HEK293 (cell line): ENCODE results near the gene CD151.

Source experiments
- CTCF ChIA-PET: fragments of 350-600 bp; formaldehyde crosslinking; extraction: SDS; loops from one replicate; lab custom pipeline; 2021; ENCODE audit warnings: antibody characterized with exemption; lab: Yijun Ruan, JAX
- POLR2A ChIA-PET: fragments of 300-600 bp; formaldehyde crosslinking; extraction: SDS; loops from one replicate; lab custom pipeline; 2020; ENCODE audit warnings: antibody characterized with exemption, inconsistent platforms; lab: Yijun Ruan, JAX
- H3K27ac ChIP-seq: fragments of 200-500 bp; sonication (Bioruptor generic); 2 replicates; pipeline ENCODE4 v1.5.1; 2014; ENCODE audit warnings: low read depth, low read length, control low read depth, inconsistent platforms; ENCODE audit errors: extremely low read depth
- H3K36me3 ChIP-seq, 2 experiments: fragments of 200-500 bp in 1 of 2; sonication (Bioruptor generic) in 1 of 2; 1 replicate in 1 of 2; 2 replicates in 1 of 2; pipeline ENCODE4 v1.5.1; 2014 to 2017; ENCODE audit warnings: inconsistent platforms in 2 of 2, low read length in 2 of 2; ENCODE audit not compliant: control insufficient read depth in 2 of 2, insufficient read depth in 1 of 2
- H3K4me1 ChIP-seq: fragments of 200-500 bp; sonication (Bioruptor generic); 2 replicates; pipeline ENCODE4 v1.5.1; 2014; ENCODE audit warnings: mild to moderate bottlenecking, low read length, inconsistent platforms; ENCODE audit not compliant: control insufficient read depth, insufficient read depth
- H3K4me3 ChIP-seq: 2 replicates; pipeline ENCODE4 v1.5.1; 2011; ENCODE audit warnings: low read depth, mild to moderate bottlenecking, control low read depth, low read length, moderate library complexity
- H3K9me3 ChIP-seq: fragments of 200-500 bp; sonication (Bioruptor generic); 2 replicates; pipeline ENCODE4 v1.5.1; 2014; ENCODE audit warnings: low read depth, low read length, inconsistent platforms; ENCODE audit not compliant: control insufficient read depth, insufficient read depth
- FEZF1 ChIP-seq: fragments of 450-650 bp; formaldehyde crosslinking; IDR thresholded peaks from 2 replicates; pipeline ENCODE4 v1.5.1; 2016; ENCODE audit warnings: missing biosample characterization, missing genetic modification characterization
- PRDM1 ChIP-seq: fragments of 450-650 bp; formaldehyde crosslinking; IDR thresholded peaks from 2 replicates; pipeline ENCODE4; 2016; ENCODE audit warnings: missing biosample characterization, missing genetic modification characterization
- SETDB1 ChIP-seq: IDR thresholded peaks from one replicate; pipeline ENCODE4 v1.6.1; 2017; ENCODE audit warnings: mild to moderate bottlenecking, low read length, moderate library complexity, mixed read lengths; ENCODE audit not compliant: insufficient read length
- ZBTB48 ChIP-seq: fragments of 450-650 bp; formaldehyde crosslinking; IDR thresholded peaks from 2 replicates; pipeline ENCODE4 v1.5.1; 2016; ENCODE audit warnings: missing biosample characterization, missing genetic modification characterization
- ZNF146 ChIP-seq: fragments of 450-650 bp; formaldehyde crosslinking; IDR thresholded peaks from 2 replicates; pipeline ENCODE4 v1.5.1; 2016; ENCODE audit warnings: missing biosample characterization, missing genetic modification characterization
- ZNF16 ChIP-seq: fragments of 450-650 bp; formaldehyde crosslinking; IDR thresholded peaks from 2 replicates; pipeline ENCODE4 v1.5.1; 2016; ENCODE audit warnings: low read depth, missing biosample characterization, missing genetic modification characterization
- ZNF169 ChIP-seq: fragments of 450-650 bp; formaldehyde crosslinking; IDR thresholded peaks from 2 replicates; pipeline ENCODE4 v1.5.1; 2016; ENCODE audit warnings: missing biosample characterization, missing genetic modification characterization
- ZNF423 ChIP-seq: fragments of 450-650 bp; formaldehyde crosslinking; IDR thresholded peaks from 2 replicates; pipeline ENCODE4 v1.5.1; 2016; ENCODE audit warnings: missing biosample characterization, missing genetic modification characterization
- ZNF473 ChIP-seq: fragments of 450-650 bp; formaldehyde crosslinking; IDR thresholded peaks from 2 replicates; pipeline ENCODE4 v1.5.1; 2017; ENCODE audit warnings: missing biosample characterization, missing genetic modification characterization
- ZNF510 ChIP-seq: fragments of 450-650 bp; formaldehyde crosslinking; IDR thresholded peaks from 2 replicates; pipeline ENCODE4 v1.5.1; 2018; ENCODE audit warnings: mild to moderate bottlenecking, missing genetic modification characterization, missing biosample characterization; ENCODE audit not compliant: insufficient replicate concordance
- ZNF600 ChIP-seq: fragments of 450-650 bp; formaldehyde crosslinking; IDR thresholded peaks from 2 replicates; pipeline ENCODE4 v1.5.1; 2016; ENCODE audit warnings: missing biosample characterization, missing genetic modification characterization
- ZNF660 ChIP-seq: fragments of 450-650 bp; IDR thresholded peaks from 2 replicates; pipeline ENCODE4 v1.5.1; 2018; ENCODE audit warnings: missing biosample characterization, mild to moderate bottlenecking, missing genetic modification characterization
- ZNF830 ChIP-seq: fragments of 450-650 bp; IDR thresholded peaks from 2 replicates; pipeline ENCODE4 v1.5.0; 2018; ENCODE audit warnings: missing biosample characterization, missing genetic modification characterization, low read depth, mild to moderate bottlenecking, moderate library complexity
- TF ChIP-seq, protein P1 (sequence below): fragments of 450-650 bp; formaldehyde crosslinking; IDR thresholded peaks from 2 replicates; pipeline ENCODE4 v1.5.1; 2016; ENCODE audit warnings: missing biosample characterization, missing genetic modification characterization
- TF ChIP-seq, protein P2 (sequence below): fragments of 450-650 bp; formaldehyde crosslinking; IDR thresholded peaks from 2 replicates; pipeline ENCODE4 v1.5.1; 2017; ENCODE audit warnings: missing biosample characterization, missing genetic modification characterization
- TF ChIP-seq, protein P3 (sequence below): fragments of 450-650 bp; formaldehyde crosslinking; IDR thresholded peaks from 2 replicates; pipeline ENCODE4 v1.5.1; 2016; ENCODE audit warnings: missing biosample characterization, missing genetic modification characterization
- TF ChIP-seq, protein P4 (sequence below): fragments of 450-650 bp; formaldehyde crosslinking; IDR thresholded peaks from 2 replicates; pipeline ENCODE4 v1.5.1; 2016; ENCODE audit warnings: missing biosample characterization, missing genetic modification characterization, low read depth

Gene CD151

DNA sequence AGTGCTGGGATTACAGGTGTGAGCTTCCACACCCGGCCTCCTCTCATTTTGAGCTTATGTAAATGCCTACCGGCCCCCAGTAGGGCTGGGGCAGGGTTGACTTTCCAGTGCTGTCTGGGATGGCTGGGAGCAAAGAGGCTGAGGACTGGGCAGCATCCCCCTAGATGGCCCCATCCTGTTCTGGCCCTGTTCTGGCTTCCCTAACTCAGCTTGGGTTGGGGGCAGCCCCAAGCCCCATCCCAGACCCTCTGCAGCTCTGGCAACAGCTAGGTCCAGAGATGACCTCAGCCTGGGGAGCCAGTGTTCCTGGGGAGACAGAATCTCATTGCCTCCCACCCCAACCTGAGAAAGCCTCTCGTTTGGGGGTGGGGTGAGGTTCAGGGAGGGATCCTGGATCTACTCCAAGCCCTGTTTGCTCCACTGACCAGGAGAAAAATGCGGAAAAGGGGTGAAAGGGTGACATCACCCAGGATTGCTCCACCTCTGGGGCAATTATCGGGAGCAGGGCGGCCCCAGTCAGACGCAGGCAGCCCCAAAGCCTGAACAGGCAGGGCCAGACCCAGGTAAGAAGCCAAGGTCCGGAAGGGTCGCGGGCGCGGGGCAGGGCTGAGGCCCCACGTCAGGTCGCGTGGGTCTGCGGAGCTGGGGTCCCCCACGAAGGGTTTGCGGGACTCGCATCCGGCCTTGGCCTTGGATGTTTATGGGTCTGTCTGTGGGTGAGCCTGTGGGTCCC lies 14.2 kb upstream of the CD151 start, which contains the start of gene PNPLA2:
Gene PNPLA2, plus strand, starts transcription at position 519 of the 733 bp plus-strand sequence. CDS start 805 bp downstream, outside the sequence.
- H3K36me3 ChIP-seq = peaks cover 4 to 36% of the 10 kb centered on the region in 2 experiments; a peak in 2 of 3 replicates
- 0 out of 2 replicates have a peak, but pooled peaks cover 3% of the 10 kb centered on the region for H3K4me1 ChIP-seq
- peak within 1 kb of the TSS; percentile 81 for H3K27ac ChIP-seq
- POLR2A ChIA-PET = interaction anchor here (0.7 to 11.4 kb wide), 18 partner anchors 8 to 411 kb away, joined by 3 to 202 read pairs (median 6); partner anchors contain the start of genes CD151, CEND1, CRACR2B and GATD1
- H3K4me3 ChIP-seq = peak within 1 kb of the TSS; percentile 94
- CTCF ChIA-PET = interaction anchor here (1.0 kb wide), 1 partner anchor 9 kb away, joined by 4 read pairs; the partner anchor contains the start of gene CRACR2B
- no peaks in the 10 kb centered on the region for H3K9me3 ChIP-seq
- TF ChIP-seq PRDM1 (tag by site-specific recombination) (peak; percentile 38; the same call in 1 of the 2 replicates), FEZF1 (no peak), ZNF600 (tag by site-specific recombination) (peak; percentile 74; the same call in 1 of the 2 replicates)
- TF ChIP-seq, protein P1, sequence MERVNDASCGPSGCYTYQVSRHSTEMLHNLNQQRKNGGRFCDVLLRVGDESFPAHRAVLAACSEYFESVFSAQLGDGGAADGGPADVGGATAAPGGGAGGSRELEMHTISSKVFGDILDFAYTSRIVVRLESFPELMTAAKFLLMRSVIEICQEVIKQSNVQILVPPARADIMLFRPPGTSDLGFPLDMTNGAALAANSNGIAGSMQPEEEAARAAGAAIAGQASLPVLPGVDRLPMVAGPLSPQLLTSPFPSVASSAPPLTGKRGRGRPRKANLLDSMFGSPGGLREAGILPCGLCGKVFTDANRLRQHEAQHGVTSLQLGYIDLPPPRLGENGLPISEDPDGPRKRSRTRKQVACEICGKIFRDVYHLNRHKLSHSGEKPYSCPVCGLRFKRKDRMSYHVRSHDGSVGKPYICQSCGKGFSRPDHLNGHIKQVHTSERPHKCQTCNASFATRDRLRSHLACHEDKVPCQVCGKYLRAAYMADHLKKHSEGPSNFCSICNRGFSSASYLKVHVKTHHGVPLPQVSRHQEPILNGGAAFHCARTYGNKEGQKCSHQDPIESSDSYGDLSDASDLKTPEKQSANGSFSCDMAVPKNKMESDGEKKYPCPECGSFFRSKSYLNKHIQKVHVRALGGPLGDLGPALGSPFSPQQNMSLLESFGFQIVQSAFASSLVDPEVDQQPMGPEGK (tag by site-specific recombination) = peak; percentile 9; the same call in 1 of the 2 replicates
- TF ChIP-seq, protein P2, sequence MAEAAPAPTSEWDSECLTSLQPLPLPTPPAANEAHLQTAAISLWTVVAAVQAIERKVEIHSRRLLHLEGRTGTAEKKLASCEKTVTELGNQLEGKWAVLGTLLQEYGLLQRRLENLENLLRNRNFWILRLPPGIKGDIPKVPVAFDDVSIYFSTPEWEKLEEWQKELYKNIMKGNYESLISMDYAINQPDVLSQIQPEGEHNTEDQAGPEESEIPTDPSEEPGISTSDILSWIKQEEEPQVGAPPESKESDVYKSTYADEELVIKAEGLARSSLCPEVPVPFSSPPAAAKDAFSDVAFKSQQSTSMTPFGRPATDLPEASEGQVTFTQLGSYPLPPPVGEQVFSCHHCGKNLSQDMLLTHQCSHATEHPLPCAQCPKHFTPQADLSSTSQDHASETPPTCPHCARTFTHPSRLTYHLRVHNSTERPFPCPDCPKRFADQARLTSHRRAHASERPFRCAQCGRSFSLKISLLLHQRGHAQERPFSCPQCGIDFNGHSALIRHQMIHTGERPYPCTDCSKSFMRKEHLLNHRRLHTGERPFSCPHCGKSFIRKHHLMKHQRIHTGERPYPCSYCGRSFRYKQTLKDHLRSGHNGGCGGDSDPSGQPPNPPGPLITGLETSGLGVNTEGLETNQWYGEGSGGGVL = peak; percentile 53

DNA sequence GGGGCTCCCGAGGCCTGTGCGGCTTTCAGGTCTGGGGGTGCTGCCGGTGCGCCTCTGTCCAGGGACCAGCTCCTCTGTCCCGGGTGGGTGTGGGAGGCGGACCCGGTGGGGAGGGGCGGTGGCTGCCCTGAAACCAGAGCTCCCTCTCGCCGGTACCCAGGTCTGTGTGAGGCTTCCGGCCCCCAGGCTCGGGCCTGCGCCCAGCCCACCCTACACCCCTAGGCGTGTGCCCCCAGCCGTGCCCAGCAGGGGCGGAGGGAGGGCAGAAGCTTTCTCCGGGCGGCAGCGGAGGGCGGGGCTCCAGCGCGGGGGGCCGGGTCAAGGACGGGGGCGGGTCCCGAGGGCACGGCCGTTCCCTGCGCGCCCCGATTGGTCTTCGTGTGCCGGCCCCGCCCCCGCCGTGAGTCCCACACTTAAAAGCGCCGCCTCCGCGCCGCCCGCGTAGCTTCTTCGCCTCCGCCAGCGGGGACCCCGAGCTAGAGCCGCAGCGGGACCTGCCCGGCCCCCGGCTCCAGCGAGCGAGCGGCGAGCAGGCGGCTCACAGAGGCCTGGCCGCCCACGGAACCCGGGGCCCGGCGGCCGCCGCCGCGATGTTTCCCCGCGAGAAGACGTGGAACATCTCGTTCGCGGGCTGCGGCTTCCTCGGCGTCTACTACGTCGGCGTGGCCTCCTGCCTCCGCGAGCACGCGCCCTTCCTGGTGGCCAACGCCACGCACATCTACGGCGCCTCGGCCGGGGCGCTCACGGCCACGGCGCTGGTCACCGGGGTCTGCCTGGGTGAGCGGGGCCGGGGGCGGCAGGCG lies 13.4 kb upstream of the CD151 start:
- POLR2A ChIA-PET = interaction anchor here (0.7 to 11.4 kb wide), 18 partner anchors 9 to 612 kb away, joined by 3 to 202 read pairs (median 6); partner anchors contain the start of genes BET1L, CD151, CEND1 and CRACR2B
- CTCF ChIA-PET = interaction anchor here (0.9 to 2.1 kb wide), 2 partner anchors 15 to 21 kb away, joined by 3 to 5 read pairs; partner anchors contain the start of gene PIDD1
- H3K4me1 ChIP-seq = 0 out of 2 replicates have a peak, but pooled peaks cover 3% of the 10 kb centered on the region
- H3K4me3 ChIP-seq = peak overlapping the region; percentile 94
- peak overlapping the region; percentile 81 for H3K27ac ChIP-seq
- H3K36me3 ChIP-seq = peaks cover 4 to 37% of the 10 kb centered on the region in 2 experiments; a peak in 2 of 3 replicates
- no peaks in the 10 kb centered on the region for H3K9me3 ChIP-seq
- no peak for TF ChIP-seq ZBTB48 (tag by site-specific recombination)
- TF ChIP-seq, protein P2 = no peak
- TF ChIP-seq ZNF473 (tag by site-specific recombination) = no peak
- no peak for TF ChIP-seq ZNF830 (tag by site-specific recombination)
- TF ChIP-seq ZNF510 (tag by site-specific recombination) = no peak
- no peak for TF ChIP-seq ZNF169 (tag by site-specific recombination)
- TF ChIP-seq ZNF16 (tag by site-specific recombination) = no peak
- TF ChIP-seq SETDB1 = no peak
- TF ChIP-seq, protein P3, sequence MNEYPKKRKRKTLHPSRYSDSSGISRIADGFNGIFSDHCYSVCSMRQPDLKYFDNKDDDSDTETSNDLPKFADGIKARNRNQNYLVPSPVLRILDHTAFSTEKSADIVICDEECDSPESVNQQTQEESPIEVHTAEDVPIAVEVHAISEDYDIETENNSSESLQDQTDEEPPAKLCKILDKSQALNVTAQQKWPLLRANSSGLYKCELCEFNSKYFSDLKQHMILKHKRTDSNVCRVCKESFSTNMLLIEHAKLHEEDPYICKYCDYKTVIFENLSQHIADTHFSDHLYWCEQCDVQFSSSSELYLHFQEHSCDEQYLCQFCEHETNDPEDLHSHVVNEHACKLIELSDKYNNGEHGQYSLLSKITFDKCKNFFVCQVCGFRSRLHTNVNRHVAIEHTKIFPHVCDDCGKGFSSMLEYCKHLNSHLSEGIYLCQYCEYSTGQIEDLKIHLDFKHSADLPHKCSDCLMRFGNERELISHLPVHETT = no peak
- TF ChIP-seq ZNF660 (tag by site-specific recombination) = peak; percentile 30; the same call in 1 of the 2 replicates
- TF ChIP-seq ZNF423 (tag by site-specific recombination) = peak; percentile 89
- TF ChIP-seq, protein P4, sequence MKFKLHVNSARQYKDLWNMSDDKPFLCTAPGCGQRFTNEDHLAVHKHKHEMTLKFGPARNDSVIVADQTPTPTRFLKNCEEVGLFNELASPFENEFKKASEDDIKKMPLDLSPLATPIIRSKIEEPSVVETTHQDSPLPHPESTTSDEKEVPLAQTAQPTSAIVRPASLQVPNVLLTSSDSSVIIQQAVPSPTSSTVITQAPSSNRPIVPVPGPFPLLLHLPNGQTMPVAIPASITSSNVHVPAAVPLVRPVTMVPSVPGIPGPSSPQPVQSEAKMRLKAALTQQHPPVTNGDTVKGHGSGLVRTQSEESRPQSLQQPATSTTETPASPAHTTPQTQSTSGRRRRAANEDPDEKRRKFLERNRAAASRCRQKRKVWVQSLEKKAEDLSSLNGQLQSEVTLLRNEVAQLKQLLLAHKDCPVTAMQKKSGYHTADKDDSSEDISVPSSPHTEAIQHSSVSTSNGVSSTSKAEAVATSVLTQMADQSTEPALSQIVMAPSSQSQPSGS = no peak
- TF ChIP-seq, protein P1 (tag by site-specific recombination) = peak; percentile 69
- TF ChIP-seq ZNF146 (tag by site-specific recombination) = no peak
